Frontal cortex (tissue), 4 donors: ENCODE results near the gene ZCCHC14. TPM values are rescaled to one million over a fixed set of nuclear protein-coding genes. Genes with fewer than 3 reads are reported as not detected.

Experiments
- DNase-seq, 2 donors: peaks; one replicate each; pipeline ENCODE4 v3.0.0; 2012; ENCODE audit warnings: low spot score in 2 of 2
- FAIRE-seq: peaks from 2 replicates; lab custom pipeline; 2012; peaks lifted over from hg19 to GRCh38; lab: Jason Lieb, UNC
- total RNA-seq: library from RNA; depleted of rRNA; stranded (reverse); fragments of >200 nt; gene quantifications from one replicate; pipeline ENCODE4 v1.2.3, GENCODE V29; 2014
- donor health status: control.
- donor health status: control.
- donor health status: control.

ZCCHC14 gene
- 26.1 TPM for total RNA-seq

DNA sequence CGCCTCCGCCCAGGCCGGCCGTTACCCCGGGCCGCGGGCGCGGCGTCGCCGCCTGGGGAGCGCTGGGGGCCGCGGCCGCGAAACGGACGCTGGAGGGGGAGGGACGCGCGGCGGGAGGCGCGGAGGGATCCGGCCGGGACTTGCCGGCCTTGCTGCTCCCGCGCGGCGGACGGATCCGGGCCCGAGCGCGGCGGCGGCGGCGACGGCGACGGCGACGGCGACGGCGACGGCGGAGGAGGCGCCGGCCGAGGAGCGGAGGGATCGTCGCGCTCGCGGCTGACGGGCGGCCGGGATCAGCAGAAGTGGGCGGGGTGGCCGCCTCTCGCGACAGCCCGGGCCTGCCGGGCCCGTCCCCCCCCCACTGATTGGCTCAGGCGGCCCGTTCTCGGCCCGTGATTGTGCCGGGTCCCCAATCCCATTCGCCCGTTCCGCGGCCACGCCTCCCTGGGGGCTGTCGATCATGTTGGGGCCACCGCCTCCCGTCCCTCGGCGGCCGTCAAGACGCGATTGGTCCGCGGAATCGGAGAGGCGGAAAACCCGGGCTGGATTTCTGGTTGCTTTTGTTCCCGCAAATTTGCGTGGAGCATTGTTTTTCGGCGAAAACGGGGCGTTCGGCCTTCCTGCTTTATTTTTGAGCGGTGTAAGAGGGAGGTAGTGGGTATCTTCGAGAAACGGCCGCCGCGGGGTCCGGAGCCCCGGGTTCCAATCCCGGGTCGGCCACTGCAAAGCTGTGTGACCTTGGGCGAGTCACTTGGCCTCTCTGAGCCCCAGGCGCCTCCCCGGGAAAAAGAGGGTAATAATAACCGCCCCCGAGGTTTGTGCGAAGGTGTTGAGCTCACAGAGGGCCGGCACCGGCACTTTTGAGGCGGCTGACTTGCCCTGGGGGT lies at the start of gene ZCCHC14:
Gene ZCCHC14, minus strand, starts transcription at position 304 of the 887 bp plus-strand sequence. CDS start 786 bp downstream, outside the sequence.
- FAIRE-seq: no peak
- peak; percentile 99 for DNase-seq

- DNase-seq (peak in 1 of 2 donors; percentile 44), FAIRE-seq (no peak)
These were observed 49.0 kb upstream of the ZCCHC14 start for GRCh38 chr16:87541872-87542234.

DNA sequence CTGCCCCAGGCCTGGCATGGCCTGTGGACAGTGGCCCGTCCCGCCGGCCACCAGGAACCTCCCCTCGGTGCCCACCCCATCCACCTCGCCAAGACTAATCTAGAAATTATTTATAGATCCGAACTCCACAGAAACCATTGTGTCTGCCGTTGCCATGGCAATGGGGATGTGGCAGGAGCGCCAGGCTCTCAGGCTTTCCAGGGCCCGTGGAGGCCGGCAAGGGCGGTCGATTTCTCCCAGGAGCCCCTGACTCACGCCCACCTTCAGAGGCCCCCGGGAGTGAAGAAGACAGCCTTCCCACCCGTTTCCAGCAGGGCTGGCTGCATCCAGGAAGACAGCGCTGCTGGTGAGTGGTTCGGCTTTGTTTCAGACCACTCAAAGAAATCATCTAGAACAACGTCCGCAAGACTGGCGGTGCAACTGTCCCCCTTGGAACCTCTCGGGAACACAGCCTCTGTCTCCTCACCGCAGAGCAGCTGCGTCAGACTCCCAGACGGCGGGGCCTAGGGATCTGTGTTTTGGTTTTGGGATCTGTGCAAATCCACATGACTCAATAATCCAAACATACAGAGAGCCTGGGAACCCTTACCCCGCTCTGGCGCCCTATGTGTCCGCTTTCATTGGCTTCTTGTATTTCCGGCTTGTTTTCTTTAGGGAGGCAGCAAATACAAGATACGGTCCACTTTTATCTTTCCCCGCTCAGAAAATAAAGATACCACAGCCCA lies 48.5 kb upstream of the ZCCHC14 start:
- peak in 1 of 2 donors; percentile 72 for DNase-seq
- no peak for FAIRE-seq

GRCh38 chr16:87540897-87541146 lies 48.0 kb upstream of the ZCCHC14 start:
- DNase-seq (peak in 1 of 2 donors; percentile 40), FAIRE-seq (no peak)

- DNase-seq (no peak), FAIRE-seq (no peak)
These were observed 47.5 kb upstream of the ZCCHC14 start for GRCh38 chr16:87540072-87540896.

DNA sequence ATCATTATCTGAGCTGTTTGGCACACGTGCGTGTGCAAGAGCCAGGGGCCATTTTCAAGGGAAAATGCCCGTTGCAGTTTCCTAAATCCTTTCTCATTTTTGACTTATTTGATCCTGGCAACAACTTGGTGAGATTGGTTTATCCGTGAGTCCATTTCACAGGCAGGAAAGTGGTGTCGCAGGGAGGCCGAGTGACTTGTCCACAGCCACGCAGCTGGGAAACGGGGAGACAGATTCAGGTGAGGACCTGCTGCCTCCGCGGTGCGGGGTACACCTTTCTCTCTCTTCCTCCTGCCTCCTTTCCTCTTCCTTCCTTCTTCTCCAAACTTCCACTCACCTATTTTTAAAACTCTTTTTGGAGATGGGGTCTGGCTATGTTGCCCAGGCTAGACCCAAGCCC lies 46.3 kb upstream of the ZCCHC14 start:
- no peak for DNase-seq
- no peak for FAIRE-seq

DNA sequence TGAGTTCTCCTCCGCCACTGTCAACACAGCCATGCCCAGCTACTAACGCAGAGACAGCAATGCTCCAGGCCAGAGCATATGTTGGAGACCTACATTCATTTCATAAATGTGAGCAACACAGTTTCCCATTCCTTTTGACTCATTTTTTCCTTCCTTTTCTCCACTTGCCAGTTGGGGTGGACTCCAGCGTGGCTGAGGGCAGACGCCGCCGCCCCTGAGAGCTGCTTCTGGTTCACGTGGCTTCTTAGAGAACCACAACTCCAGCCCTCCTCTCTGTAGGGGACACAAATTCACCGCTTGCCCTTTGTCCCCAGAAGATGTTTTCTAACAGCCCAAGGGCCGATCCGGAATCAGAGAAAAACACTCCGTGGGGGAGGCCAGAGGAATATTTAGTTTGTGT lies 45.8 kb upstream of the ZCCHC14 start:
- no peak for DNase-seq
- no peak for FAIRE-seq

- FAIRE-seq: no peak
- DNase-seq: no peak
These were observed 45.3 kb upstream of the ZCCHC14 start for GRCh38 chr16:87538160-87538559.

DNA sequence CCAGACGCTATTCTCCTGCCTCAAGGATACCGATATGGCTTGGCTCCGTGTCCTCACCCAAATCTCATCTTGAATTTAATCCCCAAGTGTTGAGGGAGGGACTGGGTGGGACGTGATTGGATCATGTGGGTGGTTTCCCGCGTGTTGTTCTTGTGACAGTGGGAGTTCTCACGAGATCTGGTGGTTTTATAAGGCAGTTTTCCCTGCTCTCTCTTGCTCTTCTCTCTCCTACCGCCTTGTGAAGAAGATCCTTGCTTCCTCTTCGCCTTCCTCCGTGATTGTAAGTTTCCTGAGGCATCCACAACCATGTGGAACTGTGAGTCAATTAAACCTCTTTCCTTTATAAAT lies 43.9 kb upstream of the ZCCHC14 start:
- FAIRE-seq (no peak), DNase-seq (no peak)

GRCh38 chr16:87535855-87536794 lies 43.3 kb upstream of the ZCCHC14 start:
- FAIRE-seq (no peak), DNase-seq (no peak)

DNA sequence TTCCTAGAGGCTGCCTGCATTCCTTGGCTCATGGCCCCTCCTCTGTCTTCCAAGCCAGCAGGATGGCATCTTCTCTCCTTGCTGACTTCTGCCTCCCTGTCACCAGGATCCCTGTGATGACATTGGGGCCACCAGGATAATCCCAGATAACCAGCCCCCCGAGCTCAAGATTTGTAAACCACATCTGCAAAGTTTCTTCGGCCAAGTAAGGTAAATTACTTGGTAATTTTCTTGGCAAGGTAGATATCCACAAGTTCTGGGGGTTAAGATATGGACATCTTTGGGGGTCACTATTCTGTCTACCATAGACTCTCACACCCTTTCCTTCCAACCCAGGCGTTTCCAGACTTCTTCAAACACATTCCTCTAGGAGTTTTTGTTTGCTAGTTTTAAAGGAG lies 42.6 kb upstream of the ZCCHC14 start:
- FAIRE-seq (no peak), DNase-seq (no peak)

DNA sequence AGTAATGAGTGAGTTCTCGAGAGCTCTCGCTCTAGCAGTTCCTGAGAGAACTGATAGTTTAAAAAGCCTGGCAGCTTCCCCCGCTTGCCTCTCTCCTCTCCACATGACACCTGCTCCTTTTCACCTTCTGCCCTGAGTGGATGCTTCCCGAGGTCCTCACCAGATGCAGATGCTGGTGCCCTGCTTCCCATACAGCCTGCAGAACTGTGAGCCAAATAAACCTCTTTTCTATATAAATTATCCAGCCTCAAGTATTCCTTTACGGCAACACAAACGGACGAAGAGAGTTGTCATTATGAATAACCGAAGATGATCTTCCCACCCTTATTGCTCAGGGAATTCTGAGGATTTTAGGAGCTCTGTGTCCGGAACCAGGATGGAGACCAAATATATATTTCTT lies 41.9 kb upstream of the ZCCHC14 start:
- FAIRE-seq (no peak), DNase-seq (no peak)

DNA sequence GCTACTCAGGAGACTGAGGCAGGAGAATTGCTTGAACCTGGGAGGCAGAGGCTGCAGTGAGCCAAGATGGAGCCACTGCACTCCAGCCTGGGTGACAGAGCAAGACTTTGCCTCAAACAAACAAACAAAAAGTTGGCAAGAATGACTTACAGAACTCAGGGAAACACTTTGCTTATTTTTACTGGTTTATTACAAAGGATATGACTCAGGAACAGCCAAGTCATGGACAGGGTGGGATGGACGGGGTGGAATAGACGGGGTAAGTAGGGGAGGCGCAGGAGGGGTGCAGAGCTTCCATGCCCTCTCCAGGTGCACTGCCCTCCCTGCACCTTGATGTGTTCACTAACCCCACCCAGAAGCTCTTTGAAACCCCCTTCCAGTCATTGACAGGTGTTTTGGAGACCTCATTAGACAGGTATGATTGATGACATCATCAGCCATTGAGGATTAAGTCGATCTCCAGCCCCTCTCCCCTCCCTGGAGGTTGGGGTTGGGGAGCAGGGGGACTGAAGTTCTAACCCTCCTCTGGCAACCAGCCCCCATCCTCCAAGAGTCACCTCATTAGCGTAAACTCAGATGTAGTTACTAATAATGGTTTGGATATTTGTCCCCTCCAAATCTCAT lies 41.3 kb upstream of the ZCCHC14 start:
- FAIRE-seq: no peak
- DNase-seq: no peak

- FAIRE-seq (no peak), DNase-seq (no peak)
These were observed 40.2 kb upstream of the ZCCHC14 start for GRCh38 chr16:87533061-87533460.

GRCh38 chr16:87531418-87531817 lies 38.6 kb upstream of the ZCCHC14 start:
- DNase-seq: no peak
- no peak for FAIRE-seq

DNA sequence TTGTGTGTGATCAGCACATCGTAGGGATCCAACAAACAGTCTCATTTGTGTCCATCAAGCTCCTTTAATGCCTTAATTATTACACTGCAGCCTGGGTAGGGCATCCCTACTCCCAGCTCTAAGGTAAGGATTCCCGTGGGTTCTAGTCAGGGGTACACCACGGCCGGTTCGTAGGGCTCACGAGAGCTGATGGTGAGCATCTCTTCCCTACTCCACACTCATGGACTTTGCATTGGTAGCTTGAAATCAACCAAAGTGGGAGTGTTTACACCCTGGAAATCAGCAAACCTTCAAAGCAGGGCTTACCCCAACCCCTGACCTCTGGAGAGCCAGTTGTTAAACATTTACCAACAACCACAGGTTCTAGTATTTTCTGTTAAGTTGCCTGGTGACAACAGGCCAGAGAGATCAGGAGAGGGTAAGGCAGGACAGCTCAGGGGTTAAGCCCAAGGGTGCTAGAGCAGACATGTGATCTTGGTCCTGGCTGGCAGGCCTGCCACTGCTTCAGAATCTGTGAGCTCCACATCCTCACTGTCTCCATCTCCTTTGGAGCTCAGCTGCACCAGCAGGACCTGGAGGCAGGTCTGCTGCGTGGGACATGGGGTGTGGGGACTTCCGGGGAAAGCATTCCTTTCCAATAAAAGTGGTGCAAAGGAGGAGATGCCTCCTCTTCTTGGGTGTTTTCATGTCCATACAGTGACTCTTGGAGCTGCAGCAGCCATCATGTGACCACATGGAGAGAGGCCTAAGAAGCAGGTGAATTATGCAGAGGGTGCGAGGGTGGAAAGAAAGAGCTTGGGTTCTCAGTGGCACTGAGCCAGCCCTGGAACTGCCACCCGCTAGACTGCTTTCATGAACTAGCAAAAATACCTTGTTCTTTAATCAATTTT lies 36.1 kb upstream of the ZCCHC14 start:
- no peak for FAIRE-seq
- DNase-seq: no peak

GRCh38 chr16:87527055-87527724 lies 34.4 kb upstream of the ZCCHC14 start:
- FAIRE-seq (no peak), DNase-seq (no peak)
